ENCODE results near the gene AZU1.
"Not testable (repeated sequence)": the region's sequence is repeated elsewhere in the genome, so short reads cannot be mapped to it uniquely, and the experiment has no call there.

AZU1 gene

GRCh38 chr19:829129-829758, 1.6 kb downstream of the AZU1 start:
- no peak for TF ChIP-seq CTCF (IDR thresholded peaks at IDR 0.05; ENCODE audit: borderline replicate concordance, insufficient read depth, low read depth, low read length)
- H3K4me3 ChIP-seq (ENCODE audit: low read depth, low read length) = no peak overlapping the region

- no peak overlapping the region for H3K4me3 ChIP-seq (ENCODE audit: low read depth, low read length)
These were observed 4.1 kb downstream of the AZU1 start for GRCh38 chr19:831407-832369.

GRCh38 chr19:834216-834615, 6.6 kb downstream of the AZU1 start:
- no peak for TF ChIP-seq CTCF (IDR thresholded peaks at IDR 0.05; ENCODE audit: borderline replicate concordance, insufficient read depth, low read depth, low read length)
- H3K4me3 ChIP-seq (ENCODE audit: low read depth, low read length) = no peak overlapping the region

More at GRCh38 chr19:831407-832369, 4.1 kb downstream of the AZU1 start:
- no peak for TF ChIP-seq CTCF (IDR thresholded peaks at IDR 0.05; ENCODE audit: borderline replicate concordance, insufficient read depth, low read depth, low read length)

- no peak for TF ChIP-seq CTCF (IDR thresholded peaks at IDR 0.05; ENCODE audit: borderline replicate concordance, insufficient read depth, low read depth, low read length)
- H3K4me3 ChIP-seq (ENCODE audit: low read depth, low read length) = no peak overlapping the region
These were observed 7.7 kb downstream of the AZU1 start for GRCh38 chr19:835210-835810.

- no peak within 1 kb of the TSS for H3K4me3 ChIP-seq (ENCODE audit: low read depth, low read length)
- no peak for TF ChIP-seq CTCF (IDR thresholded peaks at IDR 0.05; ENCODE audit: borderline replicate concordance, insufficient read depth, low read depth, low read length)
These were observed 13.0 kb downstream of the AZU1 start, which contains the start of gene PRTN3 for GRCh38 chr19:840519-841206. PRTN3 (plus strand) TSS chr19:840999; CDS start chr19:841009, 10 bp downstream.

GRCh38 chr19:842802-843179, 15.2 kb downstream of the AZU1 start:
- not testable (repeated sequence) for H3K4me3 ChIP-seq (ENCODE audit: low read depth, low read length)

Measured in GM12875 (cell line).